Mesangial cell (primary cell): ENCODE results near the gene CCL19. TPM values are rescaled to one million over a fixed set of nuclear protein-coding genes. Genes with fewer than 3 reads are reported as not detected.

ENCODE experiments used
- total RNA-seq: library from RNA; depleted of rRNA; stranded (reverse); fragments of >200 nt; gene quantifications from 2 replicates; pipeline ENCODE4 v1.2.3, GENCODE V29; 2015

Gene CCL19
- not detected in 2 replicates for total RNA-seq

GRCh38 chr9:34690983-34691935 is at the start of gene CCL19:
CCL19 (minus strand) TSS chr9:34691276; CDS start chr9:34691139, 137 bp downstream.

GRCh38 chr9:34710023-34710422 is 18.9 kb upstream of the CCL19 start, which contains the start of gene CCL21:
CCL21 (minus strand) TSS chr9:34710136; CDS start chr9:34710066, 70 bp downstream.

GRCh38 chr9:34662526-34663302 is 28.4 kb downstream of the CCL19 start, which contains the start of gene CCL27:
CCL27 (minus strand) TSS chr9:34662657; CDS start chr9:34662633, 24 bp downstream.

GRCh38 chr9:34651876-34652601 is 39.0 kb downstream of the CCL19 start, which contains the start of gene IL11RA:
IL11RA (plus strand) TSS chr9:34652185; CDS start chr9:34655218, 3,033 bp downstream.

GRCh38 chr9:34646211-34647083 is 44.6 kb downstream of the CCL19 start, which contains the start of gene GALT:
GALT (plus strand) TSS chr9:34646675; CDS start chr9:34646705, 30 bp downstream.

Other genes starting within 250 kb of the CCL19 start
- gene FAM219A, start 232.7 kb downstream of the CCL19 start, total RNA-seq = 11.8 and 15.3 TPM in 2 replicates
- 0.25 TPM in 1 of 2 replicates, not detected in the other for gene DNAI1, start 232.5 kb downstream of the CCL19 start, total RNA-seq
- 0.65 TPM in 1 of 2 replicates, not detected in the other for gene ENHO, start 168.3 kb downstream of the CCL19 start, total RNA-seq
- gene CNTFR, start 101.6 kb downstream of the CCL19 start, total RNA-seq = not detected in 2 replicates
- 35.4 and 41.2 TPM in 2 replicates for gene RPP25L, start 79.2 kb downstream of the CCL19 start, total RNA-seq
- gene DCTN3, start 70.8 kb downstream of the CCL19 start, total RNA-seq = 85.2 and 97.2 TPM in 2 replicates
- 0.51 TPM in 1 of 2 replicates, not detected in the other for gene ARID3C, start 62.2 kb downstream of the CCL19 start, total RNA-seq
- 156 and 253 TPM in 2 replicates for gene SIGMAR1, start 53.5 kb downstream of the CCL19 start, total RNA-seq
- gene GALT, start 44.6 kb downstream of the CCL19 start, total RNA-seq = 25.4 and 51.0 TPM in 2 replicates
- 9.1 and 15.2 TPM in 2 replicates for gene IL11RA, start 39.1 kb downstream of the CCL19 start, total RNA-seq
- gene CCL27, start 28.6 kb downstream of the CCL19 start, total RNA-seq = 0.25 TPM in 1 of 2 replicates, not detected in the other
- gene CCL21, start 18.9 kb upstream of the CCL19 start, total RNA-seq = not detected in 2 replicates